M059J (cell line): Measurements from ENCODE around the gene ESRRB. TPM values are rescaled to one million over a fixed set of nuclear protein-coding genes. Genes with fewer than 3 reads are reported as not detected.
A peak's percentile ranks its signal among the peaks of the same experiment; 100 is the strongest.

Source experiments
- DNase-seq: peaks from one replicate; pipeline ENCODE4 v3.0.0-alpha.2; 2012; ENCODE audit warnings: low read depth
- total RNA-seq: library from RNA; depleted of rRNA; stranded (reverse); fragments of >200 nt; shearing (Covaris generic); gene quantifications from 2 replicates; pipeline ENCODE4 v1.2.3, GENCODE V29; 2014

The ESRRB gene
- total RNA-seq, 1 experiment from 2014 or later, result not detected

DNA sequence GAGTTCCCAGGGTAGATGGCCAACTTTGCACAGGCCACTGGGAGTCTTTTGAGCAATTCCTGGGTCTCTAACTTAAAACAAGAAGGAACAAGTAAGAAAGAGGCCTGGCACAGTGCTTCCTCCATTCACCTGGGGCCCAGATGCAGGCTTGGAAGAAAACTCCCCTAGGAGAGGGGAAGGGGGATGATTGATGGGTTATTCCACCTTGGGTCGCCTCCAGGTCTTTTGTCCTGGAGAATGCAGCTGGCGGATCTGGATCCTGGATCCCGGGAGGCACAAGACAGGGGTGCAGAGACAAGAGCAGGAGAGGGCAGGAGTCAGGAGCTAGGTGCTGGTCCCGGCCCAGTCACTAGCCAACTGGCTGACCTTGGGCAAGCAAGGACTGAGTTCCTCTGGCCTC lies 74.5 kb downstream of the ESRRB start:
- DNase-seq, result no peak

DNA sequence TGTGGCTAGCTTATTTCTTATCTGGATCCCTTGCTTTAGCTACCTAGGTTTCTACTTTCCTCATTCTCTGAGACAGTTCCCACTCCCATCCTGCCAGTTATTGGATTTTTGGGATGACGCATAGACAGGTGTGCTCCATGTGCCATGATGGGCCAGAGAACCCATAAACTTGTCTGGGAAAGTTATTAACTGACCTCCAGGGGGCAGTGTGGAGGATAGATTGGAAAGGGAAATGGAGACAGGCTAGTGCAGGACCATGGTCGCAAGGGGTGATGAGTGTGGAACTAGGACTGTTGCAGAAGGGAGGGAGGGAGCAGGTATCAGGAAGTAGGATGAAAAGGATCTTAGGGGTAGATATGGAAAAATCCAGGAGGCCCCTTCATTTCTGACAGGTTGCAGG lies 80.3 kb downstream of the ESRRB start:
- DNase-seq, result peak; percentile 30

GRCh38 chr14:76456891-76457586 lies 81.1 kb downstream of the ESRRB start:
- no peak for DNase-seq

GRCh38 chr14:76457841-76458240 lies 81.9 kb downstream of the ESRRB start:
- DNase-seq, result no peak

DNA sequence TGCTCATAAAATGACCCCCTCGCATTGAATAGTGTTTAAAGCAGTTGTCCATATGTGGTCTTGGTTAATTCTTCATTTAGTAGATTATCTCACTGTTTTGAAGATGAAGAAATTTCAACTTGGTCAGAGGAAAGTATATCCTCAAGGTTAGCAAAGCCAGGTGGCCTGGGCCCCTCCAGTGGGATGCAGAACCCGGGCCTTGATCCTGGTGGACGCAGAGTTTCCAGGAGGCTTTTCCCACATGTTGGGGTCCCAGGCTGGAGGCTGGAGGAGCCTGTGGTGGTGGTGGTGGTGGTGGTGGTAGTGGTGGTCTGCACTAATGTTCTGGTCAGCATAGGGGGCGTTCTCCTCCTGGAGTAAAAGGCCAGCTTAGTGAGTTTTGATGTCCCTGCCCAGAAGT lies 85.9 kb downstream of the ESRRB start:
- DNase-seq, result no peak

DNA sequence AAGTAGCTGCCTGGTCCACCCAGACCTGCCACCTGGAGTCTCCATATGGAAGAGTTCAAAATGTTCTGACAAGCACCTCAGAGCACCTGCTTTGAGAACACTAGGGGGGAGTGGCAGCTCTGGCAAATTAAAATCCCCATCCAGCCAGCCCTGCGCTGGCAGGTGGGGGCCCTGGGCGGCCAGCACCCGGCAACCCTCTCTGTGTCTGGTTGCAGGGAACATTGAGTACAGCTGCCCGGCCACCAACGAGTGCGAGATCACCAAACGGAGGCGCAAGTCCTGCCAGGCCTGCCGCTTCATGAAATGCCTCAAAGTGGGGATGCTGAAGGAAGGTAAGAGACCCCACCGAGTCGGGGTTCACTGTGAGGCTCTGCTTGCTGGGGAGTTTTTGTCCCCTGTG lies 86.4 kb downstream of the ESRRB start:
- DNase-seq, result no peak

DNA sequence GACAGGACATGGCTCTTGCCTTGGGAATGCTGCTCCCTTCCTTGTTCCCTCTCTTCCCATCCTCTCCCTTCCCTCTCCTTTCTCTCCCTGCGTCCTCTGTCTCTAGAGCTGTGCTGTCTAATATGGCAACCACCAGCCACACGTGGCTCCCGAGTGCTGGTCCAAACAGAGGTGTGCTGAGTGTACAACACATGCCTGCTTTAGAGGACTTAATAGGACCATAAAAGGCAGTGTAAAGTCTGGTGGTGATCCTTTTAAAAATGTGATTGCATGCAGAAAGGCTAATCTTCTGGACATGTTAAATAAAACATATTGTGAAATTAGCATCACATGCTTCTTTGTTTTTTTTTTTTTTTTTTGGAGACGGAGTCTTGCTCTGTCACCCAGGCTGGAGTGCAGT lies 87.2 kb downstream of the ESRRB start:
- DNase-seq, result no peak

- no peak for DNase-seq
Observed at GRCh38 chr14:76464856-76465255, 88.9 kb downstream of the ESRRB start.

- DNase-seq, result no peak
Observed at GRCh38 chr14:76465664-76466063, 89.7 kb downstream of the ESRRB start.

DNA sequence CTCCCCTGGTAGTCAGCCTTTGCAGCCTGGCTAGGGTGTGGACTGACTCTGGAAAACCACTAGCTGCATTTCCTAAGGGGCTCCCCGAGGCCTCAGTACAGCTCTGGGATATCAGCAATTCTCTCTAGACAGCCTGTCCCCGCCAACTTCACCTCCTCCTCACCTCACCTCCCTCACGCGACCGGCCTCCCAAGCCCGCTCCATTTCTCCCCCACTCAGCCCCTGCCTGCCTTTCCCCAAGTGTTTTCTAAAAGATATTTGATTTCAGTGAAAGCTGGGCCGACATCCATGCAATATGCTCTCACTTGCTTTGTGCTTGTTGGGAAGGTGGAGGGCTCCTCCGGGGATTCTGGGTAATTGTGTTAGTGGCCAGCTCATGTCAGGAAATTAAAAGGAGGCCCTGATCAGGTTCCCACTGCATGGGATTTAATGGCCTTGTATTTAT lies 91.8 kb downstream of the ESRRB start:
- no peak for DNase-seq

GRCh38 chr14:76472199-76472723 lies 96.3 kb downstream of the ESRRB start:
- DNase-seq, result no peak

- peak; percentile 10 for DNase-seq
Observed at GRCh38 chr14:76473481-76474263, 97.7 kb downstream of the ESRRB start.

- peak; percentile 20 for DNase-seq
Observed at GRCh38 chr14:76480426-76480825, 104.5 kb downstream of the ESRRB start.

- no peak for DNase-seq
Observed at GRCh38 chr14:76484355-76484754, 108.4 kb downstream of the ESRRB start.

GRCh38 chr14:76486251-76486743 lies 110.4 kb downstream of the ESRRB start:
- DNase-seq, result no peak

GRCh38 chr14:76488551-76488950 lies 112.6 kb downstream of the ESRRB start:
- no peak for DNase-seq

GRCh38 chr14:76489667-76490066 lies 113.7 kb downstream of the ESRRB start:
- no peak for DNase-seq

DNA sequence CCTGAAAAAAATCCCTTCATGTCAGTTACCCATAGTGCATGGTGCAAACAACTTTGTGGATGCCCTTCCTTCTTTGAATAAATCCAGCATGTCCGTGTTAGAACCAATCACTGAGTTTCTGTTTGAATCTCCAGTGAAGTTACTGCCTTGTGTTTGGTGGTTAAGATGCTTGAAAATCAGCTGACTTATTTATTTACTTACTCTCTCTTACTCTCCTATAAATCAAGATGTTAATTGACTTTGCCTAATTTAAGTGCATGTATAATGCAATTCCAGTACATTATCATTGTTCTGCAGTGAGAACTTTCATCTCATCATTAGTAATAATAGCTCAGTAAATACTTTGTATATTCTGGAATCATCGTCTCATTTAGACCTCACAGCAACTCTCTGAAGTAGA lies 114.2 kb downstream of the ESRRB start:
- DNase-seq, result no peak

GRCh38 chr14:76490735-76491134 lies 114.8 kb downstream of the ESRRB start:
- no peak for DNase-seq

GRCh38 chr14:76491172-76491930 lies 115.4 kb downstream of the ESRRB start:
- DNase-seq, result no peak

- DNase-seq, result no peak
Observed at GRCh38 chr14:76495983-76496382, 120.0 kb downstream of the ESRRB start.

DNA sequence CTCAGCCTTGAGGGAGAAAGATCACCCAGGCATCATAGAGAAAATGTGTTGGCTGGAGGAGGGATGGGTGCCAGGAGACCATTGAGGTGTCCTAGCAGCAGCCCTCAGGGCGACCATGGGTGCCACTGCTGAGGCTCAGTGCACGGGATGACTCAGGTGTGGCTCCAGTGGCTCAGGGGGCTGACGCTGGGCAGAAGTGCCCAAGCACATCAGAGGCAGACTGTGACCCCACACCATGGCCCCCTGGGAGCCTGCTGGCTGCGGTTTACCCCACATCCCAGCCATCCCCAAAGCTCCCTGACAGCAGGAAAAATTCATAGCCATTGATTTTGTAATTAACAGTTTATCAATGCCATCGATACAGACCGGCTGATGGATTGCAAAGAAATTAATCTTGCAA lies 120.7 kb downstream of the ESRRB start:
- no peak for DNase-seq
